G401 (cell line): Measurements from ENCODE around the gene KCNJ6. TPM values are rescaled to one million over a fixed set of nuclear protein-coding genes. Genes with fewer than 3 reads are reported as not detected.

Source experiments
- DNase-seq: peaks from one replicate; pipeline ENCODE4 v3.0.0-alpha.2; 2015; ENCODE audit warnings: low spot score
- in situ Hi-C: cut with HindIII; loops from 2 replicates; pipeline ENCODE4 v1.10.0; 2016; ENCODE audit warnings: low sequenced_read_pairs, mixed read lengths
- total RNA-seq: library from RNA; depleted of rRNA; stranded (reverse); fragments of >200 nt; shearing (Covaris generic); gene quantifications from 2 replicates; pipeline ENCODE4 v1.2.3, GENCODE V29; 2014

Gene KCNJ6
- total RNA-seq, 1 experiment from 2014 or later = not detected

DNA sequence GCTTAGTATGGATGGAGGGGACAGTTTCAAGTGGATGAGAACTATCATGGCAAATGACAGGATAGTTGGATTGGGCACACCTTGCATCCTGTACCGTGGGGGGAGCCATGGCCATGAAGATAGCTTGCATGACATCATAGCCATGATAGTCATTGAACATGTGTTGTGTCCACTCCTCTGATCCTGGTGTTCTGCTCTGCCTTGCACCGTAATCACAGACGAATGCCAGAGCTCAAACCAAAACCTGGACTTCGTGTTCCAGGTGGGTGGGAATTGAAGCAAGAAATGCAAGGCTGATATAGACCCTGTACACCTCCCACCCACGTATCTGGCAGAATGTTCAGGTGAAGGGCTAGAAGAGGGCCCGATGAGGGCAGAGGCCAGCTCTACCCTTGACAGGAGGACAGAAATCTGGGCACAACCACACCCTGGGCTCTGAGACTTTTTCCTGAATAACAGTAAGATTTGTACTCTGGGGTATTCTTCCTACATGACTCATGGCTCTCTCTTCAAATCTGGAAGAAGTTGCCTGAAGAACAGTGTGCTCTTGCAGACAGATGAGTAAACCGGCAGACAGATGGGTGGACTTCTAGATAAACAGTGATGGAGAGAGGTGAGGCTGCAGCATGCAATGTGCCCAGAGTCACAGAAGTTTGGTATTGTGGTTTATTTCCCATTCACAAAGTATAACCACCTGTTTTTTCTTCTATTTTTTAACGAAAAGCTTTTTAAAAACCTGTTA, 45.0 kb downstream of the KCNJ6 start:
- in situ Hi-C loops = no loop called here
- DNase-seq = no peak

DNA sequence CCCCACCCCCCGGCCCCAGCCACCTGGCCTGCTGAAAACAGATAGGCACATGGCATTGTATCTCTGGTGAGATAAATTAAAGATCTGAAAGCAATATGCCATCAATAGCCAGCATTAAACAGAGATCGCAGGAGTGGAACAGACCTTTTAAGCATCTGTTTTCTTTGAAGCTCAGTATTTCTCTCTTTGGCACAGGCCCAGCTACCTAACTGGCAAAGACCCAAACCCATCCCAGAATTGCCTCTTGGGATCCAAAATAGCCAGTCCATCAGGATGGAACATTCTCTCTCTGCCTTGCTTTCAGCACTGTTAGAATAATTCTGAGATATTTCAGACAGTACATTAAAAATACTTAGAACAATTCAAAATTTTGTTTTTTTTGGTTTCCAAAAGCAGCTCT, 46.0 kb downstream of the KCNJ6 start:
- peak; percentile 41 for DNase-seq
- in situ Hi-C loops = no loop called here

DNA sequence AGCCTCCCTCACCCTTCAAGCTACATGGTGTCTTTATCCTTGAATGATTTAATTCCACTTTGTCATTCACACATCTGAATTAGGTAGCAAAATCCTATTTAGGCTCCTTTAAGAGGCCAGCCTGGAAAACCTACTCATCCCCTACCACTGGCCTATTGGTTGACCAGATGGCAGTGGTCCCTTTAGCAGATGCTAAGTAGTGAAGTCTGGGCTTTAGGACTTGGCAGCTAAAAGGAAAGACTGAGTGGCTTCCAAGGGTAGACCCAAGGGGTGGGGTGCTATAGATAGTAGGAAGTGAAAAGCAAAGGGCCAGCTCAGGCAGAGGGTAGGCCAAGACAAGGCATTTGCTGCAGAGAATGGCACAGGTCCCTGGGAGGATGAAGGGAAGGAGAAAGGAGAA, 46.6 kb downstream of the KCNJ6 start:
- in situ Hi-C loops = no loop called here
- DNase-seq = peak; percentile 77

DNA sequence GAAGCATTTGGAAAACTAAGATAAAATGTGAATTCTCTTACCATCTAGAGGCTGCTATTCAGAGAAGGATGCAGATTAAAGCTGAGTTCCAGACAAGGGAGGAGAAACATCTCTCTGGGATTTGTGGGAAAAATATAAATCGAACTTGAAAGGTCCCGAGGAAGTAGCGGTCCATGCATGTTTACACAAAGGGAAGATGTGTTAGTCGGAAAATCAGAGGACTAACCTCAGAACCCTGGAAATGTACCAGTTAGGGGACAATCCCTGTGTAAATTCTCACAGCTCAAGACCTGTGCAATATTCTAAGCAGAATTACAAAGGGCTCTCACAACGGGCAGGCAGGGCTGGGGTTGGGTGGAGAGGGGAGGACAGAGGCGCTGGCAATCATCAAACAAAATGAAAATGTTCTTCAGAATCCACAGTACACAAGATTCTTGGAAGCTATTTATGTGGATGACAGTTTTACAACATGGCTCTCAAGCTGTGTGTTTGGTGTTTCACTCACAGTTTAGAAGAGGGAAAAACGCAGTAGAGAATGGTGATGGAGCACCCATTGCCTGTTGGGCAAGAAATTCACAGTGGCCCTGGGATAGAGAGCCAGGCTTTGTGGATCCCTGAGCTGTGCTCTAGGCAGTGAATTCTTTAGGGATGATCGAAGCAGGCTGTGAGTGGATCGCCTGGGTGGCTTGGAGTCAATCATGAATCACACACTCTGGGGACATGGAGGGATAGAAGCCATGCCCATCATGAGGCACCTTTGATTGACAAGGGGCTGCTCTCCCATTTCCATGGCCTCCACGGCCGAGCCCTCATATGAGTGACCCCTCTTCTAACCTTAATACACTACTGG, 47.6 kb downstream of the KCNJ6 start:
- in situ Hi-C loops = no loop called here
- DNase-seq = no peak

DNA sequence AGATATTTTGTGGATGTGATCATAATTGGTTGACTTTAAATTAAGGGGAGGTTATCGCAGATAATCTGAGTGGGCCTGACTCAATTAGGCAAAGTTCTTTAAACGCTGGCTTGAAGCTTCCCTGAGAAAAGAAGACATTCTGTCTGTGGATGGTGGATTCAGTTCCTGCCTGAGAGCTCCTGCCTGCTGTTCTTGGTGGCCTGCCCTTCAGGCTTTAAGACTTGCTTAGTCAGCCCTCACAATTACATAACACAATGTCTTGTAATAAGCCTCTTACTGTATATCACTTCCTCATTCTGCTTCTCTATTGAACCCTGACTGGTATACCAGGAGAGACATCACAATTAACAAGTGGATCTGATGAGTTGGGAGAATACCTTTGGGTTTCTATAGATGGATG, 50.2 kb downstream of the KCNJ6 start:
- no peak for DNase-seq
- in situ Hi-C loops = no loop called here

DNA sequence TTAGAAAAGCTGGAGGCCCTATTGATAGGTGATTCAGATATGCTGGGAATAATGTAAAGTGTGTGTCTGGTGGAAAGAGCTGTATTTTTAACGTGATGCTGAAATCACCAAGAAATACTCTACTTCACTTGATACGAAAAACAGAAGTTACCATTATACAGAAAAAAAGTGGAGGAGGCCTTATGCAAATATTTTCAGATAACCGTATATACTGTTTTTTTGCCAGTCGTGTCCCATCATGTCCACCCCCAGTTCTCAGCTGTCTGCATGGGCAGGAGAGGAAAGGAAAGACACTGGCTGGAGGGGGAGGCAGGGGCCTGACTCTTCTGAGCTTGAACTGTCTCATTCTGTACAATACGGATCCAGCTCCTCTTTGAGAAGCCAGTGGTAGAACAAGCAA, 51.1 kb downstream of the KCNJ6 start:
- no peak for DNase-seq
- in situ Hi-C loops = no loop called here

DNA sequence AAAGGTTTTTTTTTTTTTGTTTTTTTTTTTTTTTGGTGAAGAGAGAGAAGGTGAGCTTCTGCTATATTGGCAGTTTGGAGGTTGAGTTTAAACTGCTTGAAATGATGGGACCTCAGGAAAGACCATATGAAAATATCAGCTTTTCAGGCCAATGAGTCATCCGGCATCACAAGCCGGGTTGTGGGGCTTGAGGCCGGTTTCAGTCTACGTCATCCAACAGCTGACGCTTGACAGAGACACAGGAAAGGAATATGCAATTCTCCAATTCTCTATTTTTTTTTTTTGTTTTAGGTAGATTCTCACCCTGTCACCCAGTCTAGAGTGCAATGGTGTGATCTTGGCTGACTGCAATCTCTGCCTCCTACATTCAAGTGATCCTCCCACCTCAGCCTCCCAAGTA, 52.4 kb downstream of the KCNJ6 start:
- no peak for DNase-seq
- in situ Hi-C loops = no loop called here

DNA sequence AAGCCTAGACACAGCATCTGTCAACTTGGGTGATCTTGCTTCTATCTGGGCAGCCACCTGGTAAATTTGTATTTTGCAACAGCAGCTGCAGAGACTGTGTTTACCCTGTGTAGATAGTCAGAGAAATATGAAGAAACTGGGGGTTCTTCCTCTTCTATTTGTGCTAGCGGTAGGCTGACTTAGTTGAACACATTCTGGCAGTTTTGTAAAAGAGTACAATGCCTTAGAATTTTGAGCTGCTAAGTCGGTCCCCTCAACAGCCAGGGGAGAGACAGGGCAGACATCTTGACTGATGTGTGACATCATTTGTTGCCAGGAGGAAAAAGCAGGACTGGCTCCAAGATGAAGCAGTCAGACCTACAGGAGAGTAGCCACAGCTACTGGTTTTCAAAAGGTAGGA, 53.7 kb downstream of the KCNJ6 start:
- DNase-seq = peak; percentile 82
- in situ Hi-C loops = no loop called here

DNA sequence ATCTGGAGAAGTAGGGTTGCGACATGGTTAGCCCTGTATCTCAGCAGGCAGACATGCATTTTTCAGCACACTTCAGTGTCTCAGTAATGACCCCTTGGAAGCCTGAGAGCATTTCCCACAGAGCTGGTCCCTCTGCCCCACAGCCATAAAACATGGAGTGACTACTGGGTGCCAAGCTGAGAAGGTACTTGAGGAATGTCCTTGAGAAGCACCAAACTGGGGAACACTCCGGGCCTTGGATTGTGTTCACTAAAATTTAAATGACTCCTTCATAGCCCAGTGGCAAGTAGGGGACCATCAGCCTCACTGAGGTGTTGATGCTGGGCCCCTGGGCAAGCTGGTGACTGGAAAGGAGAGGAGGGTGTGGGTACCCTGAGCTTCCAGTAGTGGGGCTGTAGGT, 54.7 kb downstream of the KCNJ6 start:
- DNase-seq = no peak
- in situ Hi-C loops = no loop called here

DNA sequence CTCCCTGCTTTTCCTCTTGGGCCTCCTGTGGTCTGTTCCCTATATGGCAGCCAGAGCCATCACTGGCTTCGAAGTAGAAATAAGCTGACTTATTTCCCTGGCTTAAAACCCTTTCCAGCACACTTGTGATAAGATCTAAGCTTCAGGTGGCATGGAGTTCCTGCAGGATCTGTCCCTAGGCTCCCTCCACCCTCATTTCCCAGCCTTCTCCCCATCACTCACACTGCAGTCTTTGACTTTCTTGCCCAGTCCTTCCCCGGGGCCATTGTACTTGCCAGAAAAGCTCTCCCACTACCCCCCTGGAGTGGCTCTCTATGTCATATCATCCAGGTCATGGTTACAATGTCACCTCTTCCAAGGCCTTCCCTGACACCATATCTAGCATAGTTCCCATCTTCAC, 55.8 kb downstream of the KCNJ6 start:
- in situ Hi-C loops = no loop called here
- DNase-seq = no peak

DNA sequence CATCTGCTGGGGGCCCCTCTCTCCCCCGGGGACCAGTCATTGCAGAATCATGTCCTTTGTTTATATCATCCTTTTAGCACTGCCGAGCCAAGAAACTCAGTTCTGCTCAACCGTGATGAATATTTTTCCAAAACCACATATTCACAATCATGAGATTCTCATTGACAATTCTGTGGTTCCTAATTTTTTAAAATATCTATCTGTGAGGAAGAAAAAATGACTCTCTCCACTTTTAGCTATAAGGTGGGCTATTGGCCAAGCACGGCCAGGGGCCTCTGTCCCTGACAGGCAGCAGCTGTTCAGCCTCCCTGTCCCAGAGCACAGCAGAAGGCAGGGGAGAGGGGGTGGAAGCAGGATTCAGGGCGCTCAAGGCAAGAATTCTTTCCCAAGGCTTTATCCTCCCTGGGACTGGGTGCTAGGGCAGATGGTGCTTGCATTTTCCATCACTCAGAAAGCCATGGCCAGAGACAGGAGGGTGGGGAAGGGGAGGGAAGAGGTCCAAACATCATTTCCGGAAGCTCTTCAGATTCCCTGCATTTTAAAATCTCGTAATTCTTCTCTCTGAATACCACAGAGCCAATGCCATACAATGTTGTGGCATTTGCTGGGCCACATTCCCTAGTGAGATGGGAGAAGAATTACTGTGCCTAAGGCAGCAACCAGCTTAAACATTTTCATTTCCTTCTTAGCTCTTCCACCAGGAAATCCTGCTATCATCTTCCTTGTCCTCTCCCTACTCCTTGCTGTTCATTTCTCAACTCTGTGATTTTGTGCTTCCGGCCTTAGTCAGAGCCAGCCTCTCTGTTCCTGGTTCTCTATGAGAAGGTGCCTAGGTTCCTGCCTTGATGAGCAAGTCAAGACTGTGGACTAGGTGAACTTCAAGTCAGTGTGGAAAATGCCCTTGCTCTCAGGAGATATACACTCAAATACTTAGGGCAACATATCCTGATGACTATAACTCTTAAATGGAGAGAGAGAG, 60.3 kb downstream of the KCNJ6 start:
- in situ Hi-C loops = no loop called here
- DNase-seq = peak; percentile 82

DNA sequence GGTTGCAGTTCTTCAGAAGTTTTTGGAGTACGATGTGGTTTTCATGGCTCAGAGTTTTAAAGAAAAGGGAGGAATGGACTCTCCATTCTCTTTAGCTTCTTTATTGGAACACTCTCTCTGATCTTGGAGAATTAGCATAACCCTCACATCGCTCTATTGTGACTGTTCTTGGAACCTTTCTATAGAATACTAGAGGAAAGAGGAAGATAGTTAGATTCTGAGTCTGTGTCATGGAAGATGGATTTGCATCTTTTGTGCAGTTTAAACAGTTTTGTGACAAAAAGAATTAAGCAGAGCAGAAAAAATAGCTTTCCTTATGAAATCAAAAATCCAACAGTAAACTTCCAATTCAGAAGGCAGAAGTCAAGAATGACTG, 61.0 kb downstream of the KCNJ6 start:
- DNase-seq = no peak
- in situ Hi-C loops = no loop called here

DNA sequence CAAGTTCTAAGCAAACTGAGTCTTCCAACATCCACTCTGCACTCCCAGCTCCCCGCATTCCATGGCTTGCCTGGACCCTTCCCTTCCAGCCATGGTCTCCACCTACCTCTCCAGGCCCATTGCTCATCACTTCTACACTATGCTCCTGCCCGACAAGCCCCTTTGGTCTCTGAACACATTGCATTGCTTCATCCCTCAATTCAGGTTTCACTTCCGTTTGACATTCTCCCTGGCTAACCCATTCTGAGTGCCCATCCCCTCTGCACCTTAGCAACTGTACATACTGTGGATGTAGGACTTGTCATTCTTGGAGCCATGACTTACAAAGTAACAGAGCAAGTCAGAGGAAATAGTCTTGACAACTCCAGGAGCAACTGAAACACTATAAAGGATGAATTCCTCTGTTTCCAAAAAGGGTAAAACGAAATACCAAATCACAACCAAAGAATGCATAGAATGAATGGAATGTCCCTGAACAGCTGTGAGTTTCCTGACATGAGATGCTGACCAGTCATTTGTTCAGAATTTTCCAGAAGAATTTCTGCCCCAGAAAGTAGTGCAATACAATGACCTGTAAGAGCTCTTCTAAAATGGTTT, 66.7 kb downstream of the KCNJ6 start:
- in situ Hi-C loops = no loop called here
- no peak for DNase-seq

DNA sequence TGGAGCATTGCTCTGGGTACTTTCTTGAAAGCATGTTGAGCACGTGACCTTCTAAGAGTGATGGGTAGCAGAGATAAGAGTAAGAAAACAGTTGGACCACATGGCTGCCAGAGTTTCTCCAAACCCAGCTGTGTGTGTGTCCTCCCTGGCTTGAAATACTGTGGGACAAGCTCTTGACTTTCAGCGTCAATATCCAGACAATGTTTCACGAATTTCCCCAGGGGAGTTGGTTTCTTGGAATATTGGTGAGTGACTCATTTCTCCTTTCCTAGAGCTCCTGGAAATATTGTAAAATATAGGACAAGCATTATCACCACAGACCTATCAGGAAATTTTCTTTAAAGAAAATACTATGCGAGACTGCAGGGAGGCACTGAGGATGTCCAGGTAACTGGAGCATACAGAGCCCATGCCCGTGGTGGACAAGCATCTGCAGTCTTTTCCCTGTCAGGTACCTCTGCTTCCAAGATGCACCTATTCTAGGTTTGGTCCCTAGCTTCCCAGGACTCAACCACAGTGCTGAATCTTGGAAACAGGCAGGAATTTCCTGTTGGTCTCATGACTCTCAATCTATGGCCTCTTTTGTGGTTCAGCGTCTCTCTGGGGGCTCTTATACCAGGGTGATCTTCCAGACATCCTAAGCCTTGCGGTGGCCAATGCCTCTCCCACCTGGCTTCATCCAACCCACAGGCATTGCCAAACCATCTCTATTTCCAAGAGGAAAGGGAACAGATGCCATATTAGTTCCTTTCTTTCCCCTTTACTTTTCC, 67.4 kb downstream of the KCNJ6 start:
- in situ Hi-C loops = no loop called here
- no peak for DNase-seq

DNA sequence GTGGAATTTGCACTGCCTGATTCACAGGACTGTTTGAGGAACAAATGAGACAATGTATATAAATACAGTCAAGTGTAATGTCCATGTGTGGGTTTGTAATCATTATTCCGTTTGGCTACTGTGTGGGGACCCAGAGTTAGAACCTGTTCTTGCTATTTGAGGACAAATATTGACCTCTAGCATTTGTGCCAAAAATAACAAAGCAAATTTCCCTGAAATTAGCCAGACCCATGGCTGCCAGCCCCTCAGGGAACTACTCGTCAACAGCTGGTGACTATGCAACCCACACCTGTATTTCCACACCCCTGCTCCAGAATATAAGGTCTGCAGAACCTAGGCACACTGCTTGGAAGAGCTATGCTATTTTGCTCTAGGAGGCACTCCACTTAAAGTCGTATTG, 70.7 kb downstream of the KCNJ6 start:
- in situ Hi-C loops = no loop called here

DNA sequence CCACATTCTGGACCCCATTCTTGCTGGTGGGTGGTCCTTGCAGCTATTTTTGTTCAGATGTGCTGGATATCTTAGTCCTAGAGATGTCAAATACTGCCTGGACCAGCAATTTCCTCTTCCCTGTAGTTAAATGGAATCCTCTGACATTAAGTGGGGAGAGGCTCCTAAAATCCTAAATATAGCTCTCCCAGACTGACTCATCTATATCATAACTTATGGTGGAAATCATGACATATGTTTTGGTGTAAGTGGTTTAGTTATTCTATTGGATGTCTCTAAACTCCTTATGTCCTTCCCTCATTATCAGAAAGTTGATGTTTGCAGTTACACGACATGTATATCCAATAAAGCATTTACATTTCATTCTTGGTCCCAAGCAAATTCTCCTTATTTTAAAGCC, 73.1 kb downstream of the KCNJ6 start:
- in situ Hi-C loops = no loop called here
- DNase-seq = no peak

More for the DNA sequence above, 70.7 kb downstream of the KCNJ6 start:
- no peak for DNase-seq

DNA sequence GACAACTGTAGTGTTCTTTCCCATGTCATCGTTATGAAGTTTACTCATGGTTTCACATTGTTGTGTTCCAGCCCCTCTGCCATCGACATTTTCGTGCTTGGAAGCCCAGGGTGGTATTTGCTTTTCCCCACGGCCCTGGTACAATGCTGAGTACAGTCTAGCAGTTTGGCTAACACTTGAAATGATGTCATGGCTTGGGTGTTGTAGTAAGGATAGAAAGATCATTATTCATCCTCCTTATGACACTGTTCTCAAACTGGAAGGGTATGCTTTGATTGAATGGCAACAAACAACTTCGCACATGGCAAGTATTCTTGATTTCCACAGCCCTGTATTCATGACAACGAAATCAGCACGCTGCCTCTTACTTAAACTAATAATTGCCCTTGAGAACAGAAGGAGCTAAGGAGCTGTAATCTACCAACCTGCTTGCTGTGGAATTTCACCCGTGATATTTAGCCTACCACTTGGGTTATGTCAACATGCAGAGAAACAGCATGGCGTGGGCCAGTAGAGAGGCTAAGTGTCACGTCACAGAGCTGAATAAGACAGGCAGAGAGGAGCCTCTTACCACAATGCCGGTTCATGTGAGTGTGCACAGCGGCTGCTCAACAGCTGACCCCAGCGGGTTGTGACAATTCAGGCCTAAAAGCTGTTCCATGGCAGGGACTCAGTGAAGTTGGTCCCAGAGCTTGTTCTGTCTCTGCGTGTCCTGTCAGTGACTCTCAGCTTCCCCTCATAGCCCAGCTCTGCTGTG, 73.9 kb downstream of the KCNJ6 start:
- no peak for DNase-seq
- in situ Hi-C loops = no loop called here

DNA sequence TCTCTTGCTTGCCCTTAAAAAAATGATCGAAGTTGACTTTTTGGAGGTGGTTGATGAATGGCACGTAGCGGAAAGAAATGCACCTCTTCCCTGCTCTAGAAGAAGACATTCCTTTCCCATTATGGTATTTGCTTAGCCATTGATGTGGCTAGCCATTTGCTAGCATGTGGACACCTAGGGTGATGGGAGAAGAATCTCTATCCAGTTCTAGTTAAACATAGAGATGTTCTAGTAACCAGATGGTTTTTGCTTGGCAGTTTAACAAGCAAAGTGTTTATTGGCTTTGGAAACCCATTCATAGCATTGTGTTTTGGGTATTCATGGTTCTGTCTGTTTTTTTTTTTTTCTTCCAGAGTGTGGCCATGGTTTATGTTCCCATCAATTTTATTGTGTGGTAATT, 78.9 kb downstream of the KCNJ6 start:
- DNase-seq = peak; percentile 60
- in situ Hi-C loops = no loop called here
